ENCODE results near the gene ACOT13. TPM values are rescaled to one million over a fixed set of nuclear protein-coding genes. Genes with fewer than 3 reads are reported as not detected.

Gene ACOT13
- total RNA-seq, 3 donors from 2014 or later (not counting 1 experiment from before 2014, with no cell fraction given): 3.2 to 4.3 (median 4.2) TPM

GRCh38 chr6:24718449-24719124, 51.7 kb downstream of the ACOT13 start:
- no peaks in the 10 kb centered on the region for H3K27me3 Mint-ChIP-seq (ENCODE audit: low read depth in 2 of 2)
- H3K9me3 Mint-ChIP-seq: no peaks in the 10 kb centered on the region
- peak overlapping the region; percentile 100 for H3K4me3 Mint-ChIP-seq
- peak in 1 of 2 donors; percentile 48 for DNase-seq
- no peak for TF ChIP-seq CTCF (IDR thresholded peaks at IDR 0.05)
- Histone ChIP-seq H3K9me3 (ENCODE audit: control insufficient read depth, insufficient read depth, low read length) (no peaks in the 10 kb centered on the region), H3K4me1 (ENCODE audit: control insufficient read depth, insufficient read depth, low read length) (peaks cover 32% of the 10 kb centered on the region), H3K27me3 (ENCODE audit: control insufficient read depth, insufficient read depth, low read length) (no peaks in the 10 kb centered on the region), H3K36me3 (ENCODE audit: control insufficient read depth, insufficient read depth, low read length) (peaks cover 34% of the 10 kb centered on the region), H3K27ac (ENCODE audit: low read length) (peak overlapping the region; percentile 100), H3K4me3 (ENCODE audit: low read length) (peak overlapping the region; percentile 100)
- H3K4me1 Mint-ChIP-seq: peaks cover 72 to 79% of the 10 kb centered on the region in 2 donors
- WGBS (ENCODE audit: insufficient coverage): 23% methylated on average over 7 of the region's 8 CpGs
- no peak for ATAC-seq
- H3K27ac Mint-ChIP-seq: peak overlapping the region; percentile 96 to 99
- H3K36me3 Mint-ChIP-seq: no peaks in the 10 kb centered on the region
- intact Hi-C loops (cut with micrococcal nuclease): loop anchor here (1.0 to 10.0 kb wide), 2 partner anchors 51 to 196 kb away; partner anchors contain the start of gene ACOT13

GRCh38 chr6:24719125-24719971, 52.5 kb downstream of the ACOT13 start, which contains the start of gene C6orf62:
TSS of gene C6orf62 (minus strand) at chr6:24719154. CDS start at chr6:24718668, 486 bp downstream.
- Histone ChIP-seq H3K4me1 (ENCODE audit: control insufficient read depth, insufficient read depth, low read length) (peaks cover 32% of the 10 kb centered on the region), H3K36me3 (ENCODE audit: control insufficient read depth, insufficient read depth, low read length) (peaks cover 28% of the 10 kb centered on the region), H3K9me3 (ENCODE audit: control insufficient read depth, insufficient read depth, low read length) (no peaks in the 10 kb centered on the region), H3K27ac (ENCODE audit: low read length) (peak within 1 kb of the TSS; percentile 100), H3K4me3 (ENCODE audit: low read length) (peak within 1 kb of the TSS; percentile 100), H3K27me3 (ENCODE audit: control insufficient read depth, insufficient read depth, low read length) (no peaks in the 10 kb centered on the region)
- intact Hi-C loops (cut with micrococcal nuclease): loop anchor here (1.0 to 10.0 kb wide), 2 partner anchors 52 to 195 kb away; partner anchors contain the start of gene ACOT13
- no peaks in the 10 kb centered on the region for H3K27me3 Mint-ChIP-seq (ENCODE audit: low read depth in 2 of 2)
- no peaks in the 10 kb centered on the region for H3K36me3 Mint-ChIP-seq
- peak within 1 kb of the TSS; percentile 96 to 99 for H3K27ac Mint-ChIP-seq
- peak; percentile 55 to 75 for DNase-seq
- 1% methylated on average over 8 of the region's 25 CpGs for WGBS (ENCODE audit: insufficient coverage)
- peaks cover 64 to 72% of the 10 kb centered on the region in 2 donors for H3K4me1 Mint-ChIP-seq
- peak in 1 of 3 donors; percentile 10 for ATAC-seq
- H3K9me3 Mint-ChIP-seq: no peaks in the 10 kb centered on the region
- peak within 1 kb of the TSS; percentile 100 for H3K4me3 Mint-ChIP-seq
- no peak for TF ChIP-seq CTCF (IDR thresholded peaks at IDR 0.05)

- Histone ChIP-seq H3K27me3 (ENCODE audit: control insufficient read depth, insufficient read depth, low read length) (no peaks in the 10 kb centered on the region), H3K4me3 (ENCODE audit: low read length) (peak overlapping the region; percentile 100), H3K4me1 (ENCODE audit: control insufficient read depth, insufficient read depth, low read length) (peaks cover 32% of the 10 kb centered on the region), H3K36me3 (ENCODE audit: control insufficient read depth, insufficient read depth, low read length) (peaks cover 21% of the 10 kb centered on the region), H3K9me3 (ENCODE audit: control insufficient read depth, insufficient read depth, low read length) (no peaks in the 10 kb centered on the region), H3K27ac (ENCODE audit: low read length) (peak overlapping the region; percentile 100)
- H3K27ac Mint-ChIP-seq: peak overlapping the region; percentile 96 to 99
- intact Hi-C loops (cut with micrococcal nuclease): loop anchor here (2.0 kb wide), 2 partner anchors 287 to 1307 kb away; a partner anchor contains a TSS
- under 1% methylated on average over 36 of the region's 39 CpGs for whole genome bisulfite sequencing (ENCODE audit: insufficient coverage)
- H3K4me3 Mint-ChIP-seq: peak overlapping the region; percentile 100
- ATAC-seq (peak; percentile 3 to 11 (median 10)), DNase-seq (peak; percentile 76 to 87)
- no peaks in the 10 kb centered on the region for H3K9me3 Mint-ChIP-seq
- TF ChIP-seq CTCF (IDR thresholded peaks at IDR 0.05): no peak
- no peaks in the 10 kb centered on the region for H3K27me3 Mint-ChIP-seq (ENCODE audit: low read depth in 2 of 2)
- H3K4me1 Mint-ChIP-seq: peaks cover 58 to 65% of the 10 kb centered on the region in 2 donors
- H3K36me3 Mint-ChIP-seq: no peaks in the 10 kb centered on the region
Observed at GRCh38 chr6:24720131-24720603, 53.3 kb downstream of the ACOT13 start.

All from natural killer cell (primary cell).